D721Med (cell line): ENCODE measurements around the gene IVD.

ENCODE experiments used
- DNase-seq: peaks from one replicate; pipeline ENCODE4 v3.0.0; 2011; ENCODE audit warnings: low spot score; ENCODE audit not compliant: insufficient read length
- FAIRE-seq: peaks from 2 replicates; lab custom pipeline; 2011; peaks lifted over from hg19 to GRCh38; lab: Jason Lieb, UNC
- CTCF ChIP-seq: IDR thresholded peaks from 2 replicates; pipeline ENCODE4 v1.5.1; 2012; ENCODE audit warnings: mild to moderate bottlenecking, control low read depth; ENCODE audit not compliant: insufficient read depth; ENCODE audit errors: missing control alignments

Gene IVD

GRCh38 chr15:40454904-40455391, 49.4 kb downstream of the IVD start:
- no peak for TF ChIP-seq CTCF
- FAIRE-seq (no peak), DNase-seq (no peak)

- FAIRE-seq: no peak
- peak; percentile 62 for DNase-seq
- TF ChIP-seq CTCF: no peak
Observed at GRCh38 chr15:40456299-40456712, 50.7 kb downstream of the IVD start.

GRCh38 chr15:40456738-40457137, 51.1 kb downstream of the IVD start:
- TF ChIP-seq CTCF: no peak
- DNase-seq (no peak), FAIRE-seq (no peak)

- TF ChIP-seq CTCF: no peak
- no peak for FAIRE-seq
- no peak for DNase-seq
Observed at GRCh38 chr15:40458495-40459371, 53.1 kb downstream of the IVD start.

- TF ChIP-seq CTCF: no peak
- FAIRE-seq: no peak
- DNase-seq: no peak
Observed at GRCh38 chr15:40459391-40460015, 53.9 kb downstream of the IVD start.

GRCh38 chr15:40460404-40460803, 54.8 kb downstream of the IVD start:
- no peak for DNase-seq
- no peak for TF ChIP-seq CTCF
- no peak for FAIRE-seq
